ENCODE measurements around the gene RCBTB2.

Gene RCBTB2

GRCh38 chr13:48507021-48507420 is 25.9 kb downstream of the RCBTB2 start:
- TF ChIP-seq CTCF (conservative IDR thresholded peaks at IDR 0.05), result no peak
- TF ChIP-seq ZFX (IDR thresholded peaks at IDR 0.05), result no peak
- H3K27ac ChIP-seq, result no peak overlapping the region

GRCh38 chr13:48506092-48506701 is 26.7 kb downstream of the RCBTB2 start:
- H3K27ac ChIP-seq, result no peak overlapping the region
- TF ChIP-seq CTCF (conservative IDR thresholded peaks at IDR 0.05) (no peak), ZFX (IDR thresholded peaks at IDR 0.05) (no peak)

- no peak for TF ChIP-seq ZFX (IDR thresholded peaks at IDR 0.05)
- TF ChIP-seq CTCF (conservative IDR thresholded peaks at IDR 0.05), result no peak
- H3K27ac ChIP-seq, result no peak overlapping the region
These were observed 27.2 kb downstream of the RCBTB2 start for GRCh38 chr13:48505597-48506091.

- no peak overlapping the region for H3K27ac ChIP-seq
- TF ChIP-seq CTCF (conservative IDR thresholded peaks at IDR 0.05) (no peak), ZFX (IDR thresholded peaks at IDR 0.05) (no peak)
These were observed 27.9 kb downstream of the RCBTB2 start for GRCh38 chr13:48505012-48505411.

GRCh38 chr13:48504606-48505005 is 28.3 kb downstream of the RCBTB2 start:
- H3K27ac ChIP-seq, result no peak overlapping the region
- TF ChIP-seq ZFX (IDR thresholded peaks at IDR 0.05) (no peak), CTCF (conservative IDR thresholded peaks at IDR 0.05) (no peak)

GRCh38 chr13:48502601-48503319 is 30.1 kb downstream of the RCBTB2 start:
- no peak overlapping the region for H3K27ac ChIP-seq
- TF ChIP-seq CTCF (conservative IDR thresholded peaks at IDR 0.05), result no peak
- TF ChIP-seq ZFX (IDR thresholded peaks at IDR 0.05), result no peak

- no peak overlapping the region for H3K27ac ChIP-seq
- no peak for TF ChIP-seq CTCF (conservative IDR thresholded peaks at IDR 0.05)
- TF ChIP-seq ZFX (IDR thresholded peaks at IDR 0.05), result no peak
These were observed 31.2 kb downstream of the RCBTB2 start for GRCh38 chr13:48501705-48502104.
